T-cell (primary cell): ENCODE data around the gene ISCU. TPM values are rescaled to one million over a fixed set of nuclear protein-coding genes. Genes with fewer than 3 reads are reported as not detected.

Source experiments
- ATAC-seq, 4 experiments: fragments of 200-7000 bp in 3 of 4; fragments of 150-1000 bp in 1 of 4; cut with Tn5 transposase; replicated peaks in 1 of 4; 1 replicate in 3 of 4; 2 replicates in 1 of 4; pipeline ENCODE4 v1.10.0; 2021; ENCODE audit warnings: moderate library complexity in 3 of 4, mild to moderate bottlenecking in 2 of 4, moderate number of reproducible peaks in 1 of 4
- CTCF ChIA-PET, 2 donors: fragments of 300-600 bp; sonication (Branson Sonifier 250); formaldehyde crosslinking; loops; one replicate each; lab custom pipeline; 2022; ENCODE audit warnings: antibody characterized with exemption in 2 of 2; lab: Charles Lee
- POLR2A ChIA-PET, 2 donors: fragments of 300-600 bp; sonication (Branson Sonifier 250); formaldehyde crosslinking; loops; one replicate each; lab custom pipeline; 2022; ENCODE audit warnings: antibody characterized with exemption in 2 of 2; lab: Charles Lee
- DNase-seq, 35 experiments: peaks; one replicate each; pipeline versions ENCODE4 v3.0.0 to v3.0.0-alpha.2; 2013 to 2023
- H3K27ac ChIP-seq: one replicate; pipeline ENCODE4 v1.5.1; 2013; ENCODE audit warnings: low read length
- H3K27me3 ChIP-seq, 2 experiments: replicated peaks in 1 of 2; 1 replicate in 1 of 2; 2 replicates in 1 of 2; pipeline versions ENCODE4 v1.6.1 to v1.7.0; 2013; ENCODE audit warnings: low read length in 1 of 2, mixed read lengths in 1 of 2; ENCODE audit not compliant: control insufficient read depth in 2 of 2, insufficient read depth in 2 of 2; ENCODE audit errors: extremely low read depth in 1 of 2
- H3K36me3 ChIP-seq, 2 donors: 1 replicate in 1 of 2; 2 replicates in 1 of 2; pipeline versions ENCODE4 v1.6.1 to v1.7.0; 2013; ENCODE audit warnings: low read length in 1 of 2; ENCODE audit not compliant: control insufficient read depth in 2 of 2, insufficient read depth in 1 of 2; ENCODE audit errors: extremely low read depth in 1 of 2
- H3K4me1 ChIP-seq, 2 experiments: 1 replicate in 1 of 2; 2 replicates in 1 of 2; pipeline versions ENCODE4 v1.6.1 to v1.7.0; 2013; ENCODE audit warnings: low read length in 2 of 2, mixed read lengths in 1 of 2; ENCODE audit not compliant: insufficient read depth in 2 of 2, control insufficient read depth in 1 of 2; ENCODE audit errors: extremely low read depth in 1 of 2
- H3K4me3 ChIP-seq, 2 donors: 1 replicate in 1 of 2; 2 replicates in 1 of 2; pipeline versions ENCODE4 v1.5.1 to v1.7.0; 2013; ENCODE audit warnings: mild to moderate bottlenecking in 2 of 2, low read length in 1 of 2, moderate library complexity in 1 of 2; ENCODE audit not compliant: control insufficient read depth in 1 of 2; ENCODE audit errors: extremely low read depth in 1 of 2
- H3K9me3 ChIP-seq: 2 replicates; pipeline ENCODE4 v1.7.0; 2013
- H3K27ac Mint-ChIP-seq, 2 donors: one replicate each; pipeline ENCODE4 v1.8.0; 2020 to 2021; ENCODE audit warnings: mild to moderate bottlenecking in 2 of 2, mixed read lengths in 2 of 2
- H3K27me3 Mint-ChIP-seq, 2 donors: one replicate each; pipeline ENCODE4 v1.8.0; 2021 to 2022; ENCODE audit warnings: mixed read lengths in 2 of 2
- H3K36me3 Mint-ChIP-seq: one replicate; pipeline ENCODE4 v1.8.0; 2021; ENCODE audit warnings: mixed read lengths
- H3K4me1 Mint-ChIP-seq, 3 donors: one replicate each; pipeline ENCODE4 v1.8.0; 2020 to 2022; ENCODE audit warnings: mixed read lengths in 3 of 3, mild to moderate bottlenecking in 1 of 3
- H3K4me3 Mint-ChIP-seq, 3 donors: one replicate each; pipeline ENCODE4 v1.8.0; 2020 to 2022; ENCODE audit warnings: mild to moderate bottlenecking in 3 of 3, mixed read lengths in 3 of 3, moderate library complexity in 3 of 3
- H3K9me3 Mint-ChIP-seq, 3 donors: one replicate each; pipeline ENCODE4 v1.8.0; 2020 to 2022; ENCODE audit warnings: mixed read lengths in 3 of 3
- WGBS: methylation state at CpG from one replicate; pipeline ENCODE4 v1.1.5; 2013; ENCODE audit warnings: missing lambda C conversion rate; ENCODE audit not compliant: insufficient coverage; 5-methylcytosine and 5-hydroxymethylcytosine counted together
- total RNA-seq, 35 experiments: library from RNA in 6 of 35; stranded (reverse) in 6 of 35; fragments of 120-200 nt in 1 of 35; gene quantifications; one replicate each; pipeline versions ENCODE4 v1.2.1 to v1.2.4 and lab custom pipeline; 2013 to 2026

ISCU gene
- total RNA-seq, 5 donors from 2014 or later (not counting 1 experiment from before 2014, with no cell fraction given), result 108 to 190 (median 130) TPM

DNA sequence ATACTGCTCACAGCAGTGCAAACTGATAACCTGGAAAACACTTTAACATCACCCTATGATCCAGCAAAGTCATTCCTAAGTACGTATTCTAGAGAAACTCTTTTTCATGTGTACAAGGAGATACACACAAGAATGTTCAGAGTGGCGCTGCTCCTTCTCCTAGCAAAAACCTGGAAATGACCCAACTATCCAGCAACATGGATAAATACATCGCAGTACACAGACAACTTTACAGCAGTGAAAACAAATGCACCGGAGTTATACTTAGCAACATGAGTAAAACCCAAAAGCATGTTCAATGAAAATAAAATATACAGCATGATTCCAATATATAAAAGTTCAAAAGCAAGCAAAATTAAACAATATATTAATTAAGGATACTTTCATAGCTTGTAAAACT is 20.1 kb upstream of the ISCU start:
- Histone ChIP-seq H3K9me3 (no peaks in the 10 kb centered on the region), H3K4me3 (no peak overlapping the region), H3K27ac (no peak overlapping the region), H3K4me1 (no peaks in the 10 kb centered on the region), H3K36me3 (peaks cover 4 to 77% of the 10 kb centered on the region in 2 donors), H3K27me3 (no peaks in the 10 kb centered on the region)
- Mint-ChIP-seq H3K36me3 (peaks cover 61% of the 10 kb centered on the region), H3K4me3 (no peak overlapping the region), H3K27ac (no peak overlapping the region), H3K4me1 (peaks cover 19 to 30% (median 27%) of the 10 kb centered on the region in 3 donors), H3K27me3 (no peaks in the 10 kb centered on the region), H3K9me3 (no peaks in the 10 kb centered on the region)
- ChIA-PET POLR2A (no interaction called here), CTCF (no interaction called here)
- DNase-seq (no peak), ATAC-seq (no peak)
- WGBS, result 100% methylated on average over 2 of the region's 4 CpGs

DNA sequence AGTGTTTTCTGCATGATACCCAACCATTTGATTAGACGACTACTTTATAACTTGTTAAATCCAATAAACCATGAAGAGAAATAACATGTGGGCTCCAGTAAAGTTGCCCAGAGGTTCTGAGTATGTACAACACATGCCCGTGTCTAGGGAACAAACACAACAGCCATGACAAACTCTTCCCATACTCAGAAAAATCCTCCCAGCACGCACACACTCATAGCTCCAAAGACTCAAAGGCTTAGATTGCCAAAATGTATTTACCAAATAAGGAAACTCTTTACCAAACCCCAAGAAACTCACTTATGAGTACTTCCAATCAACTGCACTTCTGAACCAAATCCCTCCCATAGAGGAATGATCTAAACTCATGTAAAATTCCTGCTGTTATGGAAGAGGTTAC is 18.7 kb upstream of the ISCU start:
- no peak overlapping the region for H3K27ac ChIP-seq
- H3K4me3 ChIP-seq, result no peak overlapping the region
- H3K36me3 Mint-ChIP-seq, result peaks cover 60% of the 10 kb centered on the region
- peaks cover 4 to 77% of the 10 kb centered on the region in 2 donors for H3K36me3 ChIP-seq
- no peaks in the 10 kb centered on the region for H3K4me1 ChIP-seq
- DNase-seq (no peak), ATAC-seq (no peak)
- H3K27me3 Mint-ChIP-seq, result no peaks in the 10 kb centered on the region
- H3K27me3 ChIP-seq, result no peaks in the 10 kb centered on the region
- ChIA-PET CTCF (interaction anchor here in 1 of 2 donors (0.6 kb wide), 1 partner anchor 260 kb away, joined by 3 read pairs; no protein-coding TSS in a partner anchor), POLR2A (interaction anchor here in 1 of 2 donors (0.6 kb wide), 1 partner anchor 13 kb away, joined by 15 read pairs; no protein-coding TSS in a partner anchor)
- peaks cover 19 to 33% (median 28%) of the 10 kb centered on the region in 3 donors for H3K4me1 Mint-ChIP-seq
- no peak overlapping the region for H3K27ac Mint-ChIP-seq
- H3K9me3 ChIP-seq, result no peaks in the 10 kb centered on the region
- H3K4me3 Mint-ChIP-seq, result no peak overlapping the region
- WGBS, result 100% methylated on average over 2 of the region's 3 CpGs
- no peaks in the 10 kb centered on the region for H3K9me3 Mint-ChIP-seq

DNA sequence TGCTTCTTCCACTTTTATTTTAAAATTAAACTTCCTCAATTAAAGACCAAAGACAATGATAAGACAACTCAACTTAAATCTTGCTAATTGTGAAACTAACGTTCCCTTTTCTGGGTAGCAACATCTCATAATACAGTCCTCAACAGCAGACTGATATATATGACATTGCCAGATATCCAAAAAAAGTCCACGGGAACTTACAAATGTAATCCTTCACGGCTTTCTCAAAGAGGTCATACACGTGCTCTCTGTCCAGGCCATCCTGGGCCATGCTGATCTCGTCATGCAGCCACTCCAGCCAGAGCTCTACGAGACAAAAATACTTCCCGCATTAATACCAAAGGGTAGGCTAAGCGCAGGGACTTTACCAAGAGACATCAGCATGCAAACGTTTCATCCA is 14.7 kb upstream of the ISCU start:
- no peaks in the 10 kb centered on the region for H3K27me3 ChIP-seq
- DNase-seq, result no peak
- H3K27me3 Mint-ChIP-seq, result no peaks in the 10 kb centered on the region
- H3K36me3 ChIP-seq, result peaks cover 0 to 59% of the 10 kb centered on the region in 2 donors
- WGBS, result 95% methylated on average over 9 of the region's 9 CpGs
- peaks cover 49% of the 10 kb centered on the region for H3K36me3 Mint-ChIP-seq
- no peak overlapping the region for H3K27ac Mint-ChIP-seq
- POLR2A ChIA-PET, result no interaction called here
- CTCF ChIA-PET, result no interaction called here
- H3K9me3 ChIP-seq, result no peaks in the 10 kb centered on the region
- no peaks in the 10 kb centered on the region for H3K9me3 Mint-ChIP-seq
- peaks cover 0 to 2% of the 10 kb centered on the region in 2 experiments for H3K4me1 ChIP-seq
- no peak for ATAC-seq
- no peak overlapping the region for H3K27ac ChIP-seq
- no peak overlapping the region for H3K4me3 Mint-ChIP-seq
- H3K4me1 Mint-ChIP-seq, result peaks cover 40 to 45% (median 42%) of the 10 kb centered on the region in 3 donors
- H3K4me3 ChIP-seq, result no peak overlapping the region

DNA sequence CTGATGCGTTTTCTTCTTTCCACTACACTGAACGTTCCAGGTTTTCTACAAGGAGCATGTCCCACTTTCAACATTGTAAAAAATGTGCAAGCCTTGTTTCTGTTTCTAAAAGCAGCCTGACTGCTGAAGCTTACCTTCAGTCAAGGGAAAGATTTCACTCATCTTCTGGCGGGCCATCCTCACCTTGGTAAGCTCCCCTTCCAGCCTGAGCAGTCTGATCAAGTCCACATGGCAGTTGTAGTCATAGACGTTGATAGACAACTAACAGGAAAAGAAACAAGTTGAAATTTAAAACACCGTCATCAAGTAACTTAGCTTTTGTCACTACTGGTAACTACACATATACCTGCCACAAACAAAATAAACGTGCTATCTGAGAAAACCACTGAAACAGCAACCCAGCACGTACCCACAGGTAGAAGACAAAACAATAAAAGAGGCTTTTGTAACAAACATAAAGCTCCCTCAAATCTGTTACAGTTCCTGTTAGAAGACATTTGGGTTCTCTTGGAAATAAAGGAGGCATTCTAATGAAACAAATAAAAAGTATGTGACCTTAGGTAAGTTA is 13.4 kb upstream of the ISCU start:
- no peak overlapping the region for H3K27ac ChIP-seq
- DNase-seq (no peak), ATAC-seq (no peak)
- WGBS, result 93% methylated on average over 3 of the region's 7 CpGs
- H3K9me3 Mint-ChIP-seq, result no peaks in the 10 kb centered on the region
- H3K4me1 ChIP-seq, result peaks cover 0 to 4% of the 10 kb centered on the region in 2 experiments
- H3K4me3 Mint-ChIP-seq, result no peak overlapping the region
- H3K36me3 Mint-ChIP-seq, result peaks cover 41% of the 10 kb centered on the region
- no peaks in the 10 kb centered on the region for H3K27me3 Mint-ChIP-seq
- ChIA-PET CTCF (interaction anchor here (0.6 to 1.2 kb wide), 4 partner anchors 11 to 720 kb away, joined by 3 to 4 read pairs (median 4); no protein-coding TSS in a partner anchor), POLR2A (interaction anchor here (0.6 kb wide), 4 partner anchors 23 to 1176 kb away, joined by 3 to 11 read pairs (median 4); no protein-coding TSS in a partner anchor)
- peak overlapping the region in 1 of 2 donors; percentile 23 for H3K27ac Mint-ChIP-seq
- H3K36me3 ChIP-seq, result peaks cover 0 to 45% of the 10 kb centered on the region in 2 donors
- H3K4me3 ChIP-seq, result no peak overlapping the region
- H3K27me3 ChIP-seq, result no peaks in the 10 kb centered on the region
- H3K9me3 ChIP-seq, result no peaks in the 10 kb centered on the region
- H3K4me1 Mint-ChIP-seq, result peaks cover 50 to 51% (median 51%) of the 10 kb centered on the region in 3 donors

DNA sequence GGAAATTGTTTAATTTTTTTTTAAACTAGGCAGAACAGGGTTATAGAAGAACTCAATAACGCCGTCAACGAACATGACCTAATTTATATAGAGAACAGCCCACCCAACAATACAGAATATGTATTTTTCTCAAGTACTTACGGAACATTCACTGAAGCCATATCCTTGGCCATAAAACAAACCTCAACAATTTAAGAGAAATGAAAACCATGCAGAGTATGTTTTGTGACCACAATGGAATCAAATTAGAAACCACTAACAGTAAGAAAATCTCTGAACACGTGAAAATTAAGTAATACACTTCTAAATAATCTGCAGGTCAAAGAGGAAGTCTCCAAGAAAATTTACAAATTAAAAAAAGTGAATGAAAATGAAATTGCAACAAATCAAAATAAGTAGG is 10.9 kb upstream of the ISCU start:
- no CpG with 5 or more reads among the region's 5 CpGs for WGBS
- Mint-ChIP-seq H3K27ac (peak overlapping the region in 1 of 2 donors; percentile 16), H3K4me1 (peaks cover 63 to 69% (median 67%) of the 10 kb centered on the region in 3 donors), H3K9me3 (no peaks in the 10 kb centered on the region), H3K36me3 (peaks cover 30% of the 10 kb centered on the region), H3K4me3 (peak overlapping the region; percentile 34 to 53 (median 48)), H3K27me3 (no peaks in the 10 kb centered on the region)
- no peaks in the 10 kb centered on the region for H3K27me3 ChIP-seq
- POLR2A ChIA-PET, result no interaction called here
- H3K27ac ChIP-seq, result no peak overlapping the region
- H3K4me1 ChIP-seq, result peaks cover 8% of the 10 kb centered on the region in 2 experiments
- H3K9me3 ChIP-seq, result no peaks in the 10 kb centered on the region
- DNase-seq, result no peak
- no peak overlapping the region for H3K4me3 ChIP-seq
- CTCF ChIA-PET, result interaction anchor here (0.7 kb wide), 2 partner anchors 22 to 44 kb away, joined by 5 to 6 read pairs; no protein-coding TSS in a partner anchor
- H3K36me3 ChIP-seq, result peaks cover 4 to 23% of the 10 kb centered on the region in 2 donors
- ATAC-seq, result no peak

DNA sequence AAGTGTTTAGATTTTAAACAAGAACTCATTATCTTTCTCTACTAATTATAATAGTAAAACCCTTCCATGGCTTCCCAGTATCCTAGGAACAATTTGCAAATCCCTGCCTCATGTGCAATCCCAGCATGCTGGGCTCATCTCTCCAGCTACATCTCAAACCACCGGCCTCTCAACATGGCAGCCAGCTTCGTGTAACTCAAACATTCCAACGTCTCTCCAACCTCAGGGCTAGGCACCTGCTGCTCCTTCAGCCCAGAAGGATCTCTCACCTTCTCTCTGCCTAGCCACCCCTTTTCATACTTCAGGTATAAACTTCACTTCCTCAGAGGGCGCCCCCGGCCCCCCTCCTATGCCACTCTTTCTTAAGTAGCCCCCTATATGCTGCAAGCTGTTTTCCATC is 8.6 kb upstream of the ISCU start:
- no peak for DNase-seq
- peaks cover 4 to 8% of the 10 kb centered on the region in 2 donors for H3K36me3 ChIP-seq
- Mint-ChIP-seq H3K4me1 (peaks cover 81 to 87% (median 84%) of the 10 kb centered on the region in 3 donors), H3K4me3 (peak overlapping the region in 1 of 3 donors; percentile 48), H3K9me3 (no peaks in the 10 kb centered on the region), H3K27ac (no peak overlapping the region), H3K36me3 (peaks cover 20% of the 10 kb centered on the region), H3K27me3 (no peaks in the 10 kb centered on the region)
- no peak for ATAC-seq
- H3K4me3 ChIP-seq, result no peak overlapping the region
- no peaks in the 10 kb centered on the region for H3K27me3 ChIP-seq
- H3K9me3 ChIP-seq, result no peaks in the 10 kb centered on the region
- peaks cover 20 to 24% of the 10 kb centered on the region in 2 experiments for H3K4me1 ChIP-seq
- H3K27ac ChIP-seq, result no peak overlapping the region
- CTCF ChIA-PET, result interaction anchor here in 1 of 2 donors (0.5 kb wide), 1 partner anchor 43 kb away, joined by 6 read pairs; no protein-coding TSS in a partner anchor
- POLR2A ChIA-PET, result interaction anchor here in 1 of 2 donors (0.5 kb wide), 1 partner anchor 204 kb away, joined by 10 read pairs; no protein-coding TSS in a partner anchor
- 100% methylated on average over 3 of the region's 5 CpGs for WGBS
